ENCODE results near the gene TBC1D10B.
"Not testable (repeated sequence)": the region's sequence is repeated elsewhere in the genome, so short reads cannot be mapped to it uniquely, and the experiment has no call there.

Gene TBC1D10B

GRCh38 chr16:30318647-30319046 is 51.6 kb downstream of the TBC1D10B start:
- DNase-seq: not testable (repeated sequence)

- DNase-seq: not testable (repeated sequence)
Observed at GRCh38 chr16:30310937-30311336, 59.4 kb downstream of the TBC1D10B start.

- DNase-seq: not testable (repeated sequence)
Observed at GRCh38 chr16:30309255-30309654, 61.0 kb downstream of the TBC1D10B start.
